ENCODE data around the gene CLEC2A. TPM values are rescaled to one million over a fixed set of nuclear protein-coding genes. Genes with fewer than 3 reads are reported as not detected.

The CLEC2A gene
- total RNA-seq, 1 experiment from 2014 or later: not detected

- ChIA-PET POLR2A (no interaction called here), CTCF (interaction anchor here (0.6 to 1.1 kb wide), 2 partner anchors 184 to 1434 kb away, joined by 3 read pairs; no protein-coding TSS in a partner anchor)
- H3K4me1 Mint-ChIP-seq (ENCODE audit: insufficient read depth, unreplicated experiment): no peaks in the 10 kb centered on the region
- intact Hi-C loops (cut with micrococcal nuclease): no loop called here
- no TSS peak for BruUV-seq (replicated peaks)
- H3K9me3 Mint-ChIP-seq (ENCODE audit: unreplicated experiment): no peaks in the 10 kb centered on the region
- no peak for DNase-seq (ENCODE audit: unreplicated experiment)
- H3K36me3 Mint-ChIP-seq (ENCODE audit: insufficient read depth, unreplicated experiment): no peaks in the 10 kb centered on the region
- no peak overlapping the region for H3K27ac Mint-ChIP-seq (ENCODE audit: low read depth, unreplicated experiment)
- no peak overlapping the region for H3K4me3 Mint-ChIP-seq (ENCODE audit: unreplicated experiment)
- TF ChIP-seq CTCF (IDR thresholded peaks at IDR 0.05; ENCODE audit: unreplicated experiment): no peak
- peaks cover 3% of the 10 kb centered on the region for H3K27me3 Mint-ChIP-seq (ENCODE audit: insufficient read depth, unreplicated experiment)
These were observed 2.9 kb upstream of the CLEC2A start for GRCh38 chr12:9935026-9935425.

- BruUV-seq (replicated peaks): no TSS peak
- H3K4me3 Mint-ChIP-seq (ENCODE audit: unreplicated experiment): no peak overlapping the region
- no peak for DNase-seq (ENCODE audit: unreplicated experiment)
- intact Hi-C loops (cut with micrococcal nuclease): no loop called here
- no peaks in the 10 kb centered on the region for H3K36me3 Mint-ChIP-seq (ENCODE audit: insufficient read depth, unreplicated experiment)
- no peaks in the 10 kb centered on the region for H3K4me1 Mint-ChIP-seq (ENCODE audit: insufficient read depth, unreplicated experiment)
- no peaks in the 10 kb centered on the region for H3K9me3 Mint-ChIP-seq (ENCODE audit: unreplicated experiment)
- ChIA-PET CTCF (interaction anchor here (0.6 kb wide), 2 partner anchors 97 to 269 kb away, joined by 3 to 6 read pairs; no protein-coding TSS in a partner anchor), POLR2A (no interaction called here)
- no peak for TF ChIP-seq CTCF (IDR thresholded peaks at IDR 0.05; ENCODE audit: unreplicated experiment)
- no peaks in the 10 kb centered on the region for H3K27me3 Mint-ChIP-seq (ENCODE audit: insufficient read depth, unreplicated experiment)
- H3K27ac Mint-ChIP-seq (ENCODE audit: low read depth, unreplicated experiment): no peak overlapping the region
These were observed 1.8 kb upstream of the CLEC2A start for GRCh38 chr12:9933958-9934357.

GRCh38 chr12:9931245-9931644 lies 925 bp downstream of the CLEC2A start:
- BruUV-seq (replicated peaks): no TSS peak
- TF ChIP-seq CTCF (IDR thresholded peaks at IDR 0.05; ENCODE audit: unreplicated experiment): no peak
- Mint-ChIP-seq H3K4me1 (ENCODE audit: insufficient read depth, unreplicated experiment) (no peaks in the 10 kb centered on the region), H3K36me3 (ENCODE audit: insufficient read depth, unreplicated experiment) (no peaks in the 10 kb centered on the region), H3K27me3 (ENCODE audit: insufficient read depth, unreplicated experiment) (no peaks in the 10 kb centered on the region), H3K27ac (ENCODE audit: low read depth, unreplicated experiment) (no peak overlapping the region), H3K4me3 (ENCODE audit: unreplicated experiment) (no peak overlapping the region), H3K9me3 (ENCODE audit: unreplicated experiment) (no peaks in the 10 kb centered on the region)
- no peak for DNase-seq (ENCODE audit: unreplicated experiment)
- intact Hi-C loops (cut with micrococcal nuclease): no loop called here
- POLR2A ChIA-PET: no interaction called here
- CTCF ChIA-PET: interaction anchor here (1.3 to 1.5 kb wide), 2 partner anchors 117 to 180 kb away, joined by 3 read pairs; no protein-coding TSS in a partner anchor

GRCh38 chr12:9928607-9929006 lies 3.6 kb downstream of the CLEC2A start:
- intact Hi-C loops (cut with micrococcal nuclease): loop anchor here (5.0 kb wide), 1 partner anchor 214 kb away; no protein-coding TSS in a partner anchor
- H3K4me1 Mint-ChIP-seq (ENCODE audit: insufficient read depth, unreplicated experiment): peaks cover 6% of the 10 kb centered on the region
- no TSS peak for BruUV-seq (replicated peaks)
- H3K27me3 Mint-ChIP-seq (ENCODE audit: insufficient read depth, unreplicated experiment): no peaks in the 10 kb centered on the region
- H3K4me3 Mint-ChIP-seq (ENCODE audit: unreplicated experiment): no peak overlapping the region
- CTCF ChIA-PET: interaction anchor here (1.8 to 4.1 kb wide), 2 partner anchors 114 to 178 kb away, joined by 12 to 45 read pairs; no protein-coding TSS in a partner anchor
- POLR2A ChIA-PET: interaction anchor here (1.3 kb wide), 1 partner anchor 178 kb away, joined by 3 read pairs; no protein-coding TSS in a partner anchor
- no peaks in the 10 kb centered on the region for H3K36me3 Mint-ChIP-seq (ENCODE audit: insufficient read depth, unreplicated experiment)
- TF ChIP-seq CTCF (IDR thresholded peaks at IDR 0.05; ENCODE audit: unreplicated experiment): no peak
- H3K27ac Mint-ChIP-seq (ENCODE audit: low read depth, unreplicated experiment): no peak overlapping the region
- no peaks in the 10 kb centered on the region for H3K9me3 Mint-ChIP-seq (ENCODE audit: unreplicated experiment)
- DNase-seq (ENCODE audit: unreplicated experiment): no peak

Measured in MCF 10A (cell line).